Tracheal epithelial cell (primary cell): ENCODE results near the gene PXK. TPM values are rescaled to one million over a fixed set of nuclear protein-coding genes. Genes with fewer than 3 reads are reported as not detected.

ENCODE experiments used
- total RNA-seq: library from RNA; depleted of rRNA; stranded (reverse); fragments of >200 nt; gene quantifications from 2 replicates; pipeline ENCODE4 v1.2.1, GENCODE V29; 2014

Gene PXK
- total RNA-seq: 18.6 and 27.9 TPM in 2 replicates

DNA sequence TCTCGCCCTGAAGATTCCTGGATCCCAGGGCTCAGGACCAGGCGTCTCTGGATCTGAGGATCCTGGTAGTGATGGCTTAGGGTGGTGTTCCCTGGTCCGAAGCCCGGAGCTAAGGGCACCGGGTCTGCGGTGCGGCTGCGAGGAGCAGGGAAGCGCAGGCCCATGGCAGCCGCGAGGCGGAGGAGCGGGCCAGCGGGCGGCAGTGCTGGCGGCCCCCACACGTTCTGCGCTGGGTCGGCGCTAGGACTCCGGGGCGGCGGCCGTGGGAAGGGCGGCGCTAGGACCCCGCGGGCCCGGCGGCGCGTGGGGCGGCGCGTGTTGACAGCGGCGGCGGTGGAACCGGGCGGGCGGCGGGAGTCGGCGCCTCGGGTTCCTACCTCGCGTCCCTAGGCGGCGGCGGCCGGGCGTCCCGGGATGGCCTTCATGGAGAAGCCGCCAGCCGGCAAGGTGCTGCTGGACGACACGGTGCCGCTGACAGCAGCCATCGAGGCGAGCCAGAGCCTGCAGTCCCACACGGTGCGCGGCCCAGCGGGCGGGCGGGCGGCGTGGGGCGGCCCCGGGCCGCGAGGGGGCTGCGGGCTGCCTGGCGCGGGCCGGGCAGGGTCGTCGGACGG is at the start of gene PXK:
TSS of gene PXK (plus strand) at position 318 of the 614 bp plus-strand sequence. CDS start at position 415, 97 bp downstream.

DNA sequence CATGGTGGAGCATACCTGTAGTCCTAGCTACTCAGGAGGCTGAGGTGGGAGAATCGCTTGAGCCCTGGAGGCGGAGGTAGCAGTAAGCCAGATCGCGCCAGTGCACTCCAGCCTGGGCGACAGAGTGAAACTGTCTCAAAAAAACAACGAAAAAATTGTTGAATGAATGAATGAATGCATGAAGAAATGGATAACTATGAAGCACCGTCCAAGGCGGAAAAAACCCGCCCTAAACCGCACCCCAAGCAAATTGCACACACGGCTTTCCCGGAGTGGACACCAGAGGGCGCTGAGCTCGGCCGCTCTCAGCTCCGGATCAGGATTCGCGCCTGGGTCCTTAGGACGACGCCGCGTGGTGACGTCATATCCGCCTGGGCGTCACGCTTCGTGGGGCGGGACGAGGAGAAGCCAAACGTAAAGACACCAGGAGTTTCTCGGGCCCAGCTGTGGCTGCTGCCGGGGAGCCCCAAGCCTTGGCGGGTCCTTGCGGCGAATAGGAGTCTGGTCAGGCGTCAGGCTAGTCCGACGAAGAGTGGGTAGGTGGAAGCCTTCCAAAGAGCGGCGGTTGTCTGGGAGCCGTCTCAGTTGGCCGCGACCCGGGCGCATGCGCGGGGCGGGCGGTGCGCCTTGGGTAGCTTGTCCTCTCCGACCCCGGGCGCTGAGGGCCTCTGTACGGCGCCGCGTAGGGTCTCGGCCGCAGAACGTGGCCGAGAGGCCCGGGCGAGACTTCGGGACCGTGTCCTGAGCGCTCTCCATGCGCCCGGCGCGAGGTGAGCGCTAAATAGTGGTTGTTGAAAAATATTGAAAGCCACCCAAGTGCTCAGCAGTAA is 26.6 kb upstream of the PXK start, which contains the start of the genes HTD2 and RPP14:
TSS of gene HTD2 (plus strand) at position 639 of the 830 bp plus-strand sequence. CDS start 11,094 bp downstream, outside the sequence.
TSS of gene RPP14 (plus strand) at position 364 of the 830 bp plus-strand sequence. CDS start 4,085 bp downstream, outside the sequence.

DNA sequence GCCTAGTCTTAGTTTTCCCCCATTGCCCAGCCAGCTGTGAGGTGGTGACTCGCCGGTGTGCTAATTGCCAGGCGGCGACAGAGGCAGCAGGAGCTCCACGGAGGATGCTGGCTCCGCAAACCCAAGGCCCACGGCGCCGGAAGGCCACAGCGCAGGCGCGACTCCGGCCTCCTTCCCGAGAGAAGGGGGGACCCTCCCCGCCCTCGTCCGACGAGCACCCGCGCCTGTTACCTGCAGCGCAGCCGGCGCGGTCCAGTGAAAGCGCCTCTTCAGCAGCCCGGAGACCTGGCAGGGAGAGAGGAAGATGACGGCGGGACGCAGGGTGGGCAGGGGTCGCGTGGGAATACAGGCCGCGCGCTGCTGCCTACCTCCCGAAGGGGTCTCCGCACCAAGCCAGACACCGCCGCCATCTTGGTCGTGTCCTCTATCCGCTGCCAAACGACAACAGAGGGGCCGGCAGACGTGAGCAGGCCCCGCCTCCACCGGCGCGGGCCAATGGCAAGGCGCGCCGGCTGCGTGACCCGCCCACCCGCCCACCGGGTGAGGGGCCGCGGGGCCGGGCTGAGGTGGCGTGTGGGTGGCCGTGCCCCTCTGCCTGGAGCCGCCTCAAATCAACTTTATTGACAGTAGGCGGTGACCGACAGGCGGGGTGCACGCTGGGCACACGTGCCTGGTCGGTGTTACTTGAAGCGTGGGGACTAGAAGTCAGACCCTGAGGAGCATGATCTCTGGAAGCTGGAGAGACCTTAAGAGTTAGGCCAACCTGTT is 100.9 kb downstream of the PXK start, which contains the start of gene PDHB:
TSS of gene PDHB (minus strand) at position 433 of the 768 bp plus-strand sequence. CDS start at position 410, 23 bp downstream.

Other genes with a start within 250 kb of the PXK start
- gene DNASE1L3, start 121.9 kb upstream of the PXK start, total RNA-seq: 0.43 and 0.48 TPM in 2 replicates
- gene ABHD6, start 95.1 kb upstream of the PXK start, total RNA-seq: 11.7 and 11.8 TPM in 2 replicates
- gene RPP14, start 26.6 kb upstream of the PXK start, total RNA-seq: 13.7 and 17.3 TPM in 2 replicates
- gene HTD2, start 26.4 kb upstream of the PXK start, total RNA-seq: 10.6 and 22.8 TPM in 2 replicates
- 40.5 and 60.2 TPM in 2 replicates for gene PDHB, start 100.9 kb downstream of the PXK start, total RNA-seq
- 3.4 and 4.9 TPM in 2 replicates for gene KCTD6, start 159.2 kb downstream of the PXK start, total RNA-seq
- gene ACOX2, start 204.3 kb downstream of the PXK start, total RNA-seq: under 0.01 TPM in 1 of 2 replicates, not detected in the other
- 0.24 TPM in 1 of 2 replicates, not detected in the other for gene FAM107A, start 244.5 kb downstream of the PXK start, total RNA-seq